ENCODE data around the gene WDFY3. TPM values are rescaled to one million over a fixed set of nuclear protein-coding genes. Genes with fewer than 3 reads are reported as not detected.

Gene WDFY3
- total and polyA plus RNA-seq, 7 donors: 4.8 to 85.7 (median 50.5) TPM

DNA sequence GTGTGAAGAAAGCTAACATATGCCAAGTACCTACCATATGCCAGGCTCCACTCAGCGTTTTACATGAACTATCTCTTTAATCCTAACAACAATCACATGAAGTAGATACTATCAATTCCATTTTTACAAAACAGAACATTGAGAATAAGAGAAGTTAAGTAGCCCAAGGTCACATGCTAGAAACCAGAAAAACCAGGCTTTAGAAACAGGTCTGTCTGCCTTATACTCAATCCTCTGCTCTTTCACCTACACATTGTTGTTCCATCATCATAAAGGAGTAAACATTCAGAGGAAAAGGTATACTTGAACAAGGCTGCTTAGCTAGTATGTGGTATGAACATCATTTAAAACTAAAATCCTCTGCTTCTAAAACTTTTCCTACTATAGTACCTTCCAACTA is 42.1 kb downstream of the WDFY3 start:
- no peak for DNase-seq
- Histone ChIP-seq H3K36me3 (peaks cover 0 to 7% (median 0%) of the 10 kb centered on the region in 4 donors), H3K4me3 (no peak overlapping the region), H3K4me1 (peaks cover 0 to 14% (median 7%) of the 10 kb centered on the region in 4 donors), H3K27me3 (no peaks in the 10 kb centered on the region), H3K27ac (no peak overlapping the region), H3K9me3 (no peaks in the 10 kb centered on the region)
- TF ChIP-seq EP300 (IDR thresholded peaks at IDR 0.05) (no peak), POLR2AphosphoS5 (IDR thresholded peaks at IDR 0.05) (no peak), POLR2A (IDR thresholded peaks at IDR 0.05) (no peak)
- TF ChIP-seq, protein P1, sequence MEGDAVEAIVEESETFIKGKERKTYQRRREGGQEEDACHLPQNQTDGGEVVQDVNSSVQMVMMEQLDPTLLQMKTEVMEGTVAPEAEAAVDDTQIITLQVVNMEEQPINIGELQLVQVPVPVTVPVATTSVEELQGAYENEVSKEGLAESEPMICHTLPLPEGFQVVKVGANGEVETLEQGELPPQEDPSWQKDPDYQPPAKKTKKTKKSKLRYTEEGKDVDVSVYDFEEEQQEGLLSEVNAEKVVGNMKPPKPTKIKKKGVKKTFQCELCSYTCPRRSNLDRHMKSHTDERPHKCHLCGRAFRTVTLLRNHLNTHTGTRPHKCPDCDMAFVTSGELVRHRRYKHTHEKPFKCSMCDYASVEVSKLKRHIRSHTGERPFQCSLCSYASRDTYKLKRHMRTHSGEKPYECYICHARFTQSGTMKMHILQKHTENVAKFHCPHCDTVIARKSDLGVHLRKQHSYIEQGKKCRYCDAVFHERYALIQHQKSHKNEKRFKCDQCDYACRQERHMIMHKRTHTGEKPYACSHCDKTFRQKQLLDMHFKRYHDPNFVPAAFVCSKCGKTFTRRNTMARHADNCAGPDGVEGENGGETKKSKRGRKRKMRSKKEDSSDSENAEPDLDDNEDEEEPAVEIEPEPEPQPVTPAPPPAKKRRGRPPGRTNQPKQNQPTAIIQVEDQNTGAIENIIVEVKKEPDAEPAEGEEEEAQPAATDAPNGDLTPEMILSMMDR (IDR thresholded peaks at IDR 0.05): no peak
- 76 to 85% methylated on average over 1 of the region's 1 CpG for WGBS, 2 donors
- intact Hi-C loops (cut with DNase I): no loop called here

DNA sequence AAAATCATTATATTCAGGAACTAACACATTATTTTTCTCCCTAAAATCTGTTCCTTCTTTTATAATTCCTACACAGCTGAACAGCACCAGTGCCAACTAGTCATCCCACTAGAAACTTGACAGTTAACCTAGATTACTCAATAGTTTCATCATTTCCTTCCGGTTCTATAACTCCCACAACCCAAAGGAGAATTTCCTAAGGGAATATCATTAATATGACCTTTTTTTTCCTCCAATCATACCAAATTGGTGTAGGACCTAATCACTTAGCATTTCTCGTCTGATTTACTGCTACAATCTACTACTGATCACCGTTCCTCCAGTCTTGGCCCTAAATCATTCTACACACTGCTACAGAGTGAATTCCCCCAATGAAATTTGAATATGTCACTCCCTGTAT is 45.9 kb downstream of the WDFY3 start:
- no peak for DNase-seq
- H3K27ac ChIP-seq: peak overlapping the region in 1 of 4 donors; percentile 29
- no peaks in the 10 kb centered on the region for H3K36me3 ChIP-seq
- H3K27me3 ChIP-seq: no peaks in the 10 kb centered on the region
- H3K9me3 ChIP-seq: no peaks in the 10 kb centered on the region
- 83 to 88% methylated on average over 3 of the region's 3 CpGs for WGBS, 2 donors
- peaks cover 0 to 27% (median 19%) of the 10 kb centered on the region in 4 donors for H3K4me1 ChIP-seq
- intact Hi-C loops (cut with DNase I): no loop called here
- no peak overlapping the region for H3K4me3 ChIP-seq
- peak in 1 of 4 donors; percentile 27 for TF ChIP-seq POLR2AphosphoS5 (IDR thresholded peaks at IDR 0.05)
- TF ChIP-seq EP300 (IDR thresholded peaks at IDR 0.05): no peak
- TF ChIP-seq, protein P1 (IDR thresholded peaks at IDR 0.05): no peak
- TF ChIP-seq POLR2A (IDR thresholded peaks at IDR 0.05): no peak

DNA sequence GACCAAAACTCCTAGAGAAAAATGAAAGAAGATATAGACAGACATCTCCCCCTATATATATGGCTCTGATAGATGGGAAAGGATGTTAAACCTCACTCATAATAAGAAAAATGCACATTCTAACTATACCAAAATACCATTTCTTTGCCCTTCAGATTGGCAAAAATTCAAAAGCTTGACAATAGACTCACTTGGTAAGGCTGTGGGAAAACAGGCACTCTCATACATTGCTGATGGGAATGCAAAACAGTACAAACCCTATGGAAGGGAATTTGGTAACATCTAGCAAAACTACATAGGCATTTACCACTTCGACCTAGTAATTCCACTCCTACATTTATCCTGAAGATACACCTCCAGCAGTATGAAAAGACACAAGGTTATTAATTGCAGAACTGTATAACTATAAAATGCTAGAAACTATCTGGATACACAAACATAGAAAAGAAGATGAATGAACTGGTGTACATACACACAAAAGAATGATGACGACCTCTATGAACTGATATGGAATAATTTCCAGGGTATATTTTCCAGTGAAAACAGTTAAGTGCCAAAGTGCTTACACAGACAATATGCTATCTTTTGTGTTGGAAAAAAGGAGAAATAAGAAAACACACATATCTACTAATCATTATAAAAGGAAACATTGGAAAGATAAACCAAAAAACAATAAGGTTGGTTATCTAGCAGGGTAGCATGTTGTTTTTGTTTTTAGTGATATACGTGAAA is 48.5 kb downstream of the WDFY3 start:
- Histone ChIP-seq H3K27me3 (no peaks in the 10 kb centered on the region), H3K36me3 (no peaks in the 10 kb centered on the region), H3K27ac (no peak overlapping the region), H3K9me3 (no peaks in the 10 kb centered on the region), H3K4me3 (no peak overlapping the region), H3K4me1 (peaks cover 0 to 46% (median 31%) of the 10 kb centered on the region in 4 donors)
- 92 to 95% methylated on average over 3 of the region's 3 CpGs for WGBS, 2 donors
- intact Hi-C loops (cut with DNase I): no loop called here
- no peak for DNase-seq
- TF ChIP-seq, protein P1 (IDR thresholded peaks at IDR 0.05): no peak
- TF ChIP-seq EP300 (IDR thresholded peaks at IDR 0.05): no peak
- no peak for TF ChIP-seq POLR2A (IDR thresholded peaks at IDR 0.05)
- no peak for TF ChIP-seq POLR2AphosphoS5 (IDR thresholded peaks at IDR 0.05)

DNA sequence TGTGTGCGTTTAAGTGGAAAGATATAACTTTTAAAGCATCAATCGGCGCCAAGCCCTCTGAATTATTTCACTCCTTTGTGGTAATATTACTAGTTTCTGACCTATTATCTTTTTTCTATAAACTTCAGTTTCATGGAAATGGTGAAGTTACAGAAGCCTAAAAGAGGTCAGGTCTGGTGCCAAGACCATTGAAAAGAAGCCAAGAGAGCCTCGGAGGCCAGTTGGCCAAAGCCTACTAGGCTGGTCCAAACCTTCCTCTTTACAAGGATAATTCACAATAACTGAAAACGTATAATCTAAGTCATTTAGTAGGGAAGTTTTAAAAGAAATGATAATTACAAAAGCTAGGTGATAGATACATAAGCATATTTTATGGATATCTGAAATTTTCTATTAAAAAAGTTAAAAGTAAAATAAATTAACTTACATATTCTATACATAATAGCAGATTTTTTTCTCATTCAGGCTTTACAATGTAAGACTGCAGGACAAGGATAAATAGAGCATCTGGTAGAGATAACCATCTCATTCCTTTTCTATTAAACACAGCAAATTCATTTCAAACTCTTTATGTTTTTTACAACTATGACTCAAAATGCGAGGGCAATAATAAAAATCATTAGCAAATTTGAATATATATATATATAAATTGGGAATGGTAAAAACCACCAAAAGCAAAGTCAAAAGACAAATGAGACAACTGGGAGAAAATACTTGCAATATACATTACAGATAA is 49.2 kb downstream of the WDFY3 start:
- Histone ChIP-seq H3K27ac (no peak overlapping the region), H3K36me3 (no peaks in the 10 kb centered on the region), H3K9me3 (no peaks in the 10 kb centered on the region), H3K4me1 (peaks cover 0 to 51% (median 37%) of the 10 kb centered on the region in 4 donors), H3K4me3 (no peak overlapping the region), H3K27me3 (no peaks in the 10 kb centered on the region)
- 89 to 91% methylated on average over 6 of the region's 6 CpGs for WGBS, 2 donors
- TF ChIP-seq POLR2A (IDR thresholded peaks at IDR 0.05) (no peak), POLR2AphosphoS5 (IDR thresholded peaks at IDR 0.05) (no peak), EP300 (IDR thresholded peaks at IDR 0.05) (no peak)
- TF ChIP-seq, protein P1 (IDR thresholded peaks at IDR 0.05): no peak
- no peak for DNase-seq
- intact Hi-C loops (cut with DNase I): no loop called here

Data from sigmoid colon (tissue), 7 donors.